ENCODE data around the gene MYLIP. TPM values are rescaled to one million over a fixed set of nuclear protein-coding genes. Genes with fewer than 3 reads are reported as not detected.

The MYLIP gene
- total and polyA plus RNA-seq, 2 experiments from 2014 or later = 26.7 to 33.8 TPM

DNA sequence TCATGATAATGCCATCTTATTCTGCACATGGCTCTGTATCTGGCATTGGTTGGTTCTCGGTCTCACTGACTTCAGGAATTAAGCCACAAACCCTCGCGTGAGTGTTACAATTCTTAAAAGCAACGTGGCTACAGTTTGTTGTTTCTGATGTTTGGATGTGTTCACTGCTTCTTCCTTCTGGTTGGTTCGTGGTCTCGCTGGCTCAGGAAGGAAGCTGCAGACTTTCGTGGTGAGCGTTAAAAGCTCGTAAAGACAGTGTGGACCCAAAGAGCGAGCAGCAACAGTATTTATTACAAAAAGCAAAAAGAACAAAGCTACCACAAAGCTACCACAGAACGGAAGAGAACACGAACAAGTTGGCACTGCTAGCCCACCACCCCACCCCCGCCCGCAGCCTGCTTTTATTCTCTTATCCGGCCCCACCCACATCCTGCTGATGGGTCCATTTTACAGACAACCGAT, 51.1 kb downstream of the MYLIP start:
- H2AFZ ChIP-seq = peak overlapping the region; percentile 82
- H3K36me3 ChIP-seq (ENCODE audit: insufficient read depth) = no peaks in the 10 kb centered on the region
- no peaks in the 10 kb centered on the region for H3K36me3 Mint-ChIP-seq (ENCODE audit: low read depth)
- no peaks in the 10 kb centered on the region for H4K20me1 ChIP-seq (replicated peaks; ENCODE audit: insufficient read depth)
- no peak overlapping the region for H3K27ac Mint-ChIP-seq
- H3K79me2 ChIP-seq (replicated peaks; ENCODE audit: insufficient read depth) = no peaks in the 10 kb centered on the region
- H3K4me3 Mint-ChIP-seq = no peak overlapping the region
- peaks cover 3% of the 10 kb centered on the region; the same call in 2 of the 3 replicates for H3K9me3 Mint-ChIP-seq
- H3K27me3 Mint-ChIP-seq (ENCODE audit: insufficient read depth, low read depth, poor library complexity) = no peaks in the 10 kb centered on the region
- DNase-seq (ENCODE audit: low spot score) (no peak), ATAC-seq (no peak)
- no peak for TF ChIP-seq ZNF114 (CRISPR knock-in tag; IDR thresholded peaks at IDR 0.05)
- TF ChIP-seq ZNF331 (CRISPR knock-in tag; IDR thresholded peaks at IDR 0.05; ENCODE audit: low read depth) = no peak
- TF ChIP-seq, protein P1, sequence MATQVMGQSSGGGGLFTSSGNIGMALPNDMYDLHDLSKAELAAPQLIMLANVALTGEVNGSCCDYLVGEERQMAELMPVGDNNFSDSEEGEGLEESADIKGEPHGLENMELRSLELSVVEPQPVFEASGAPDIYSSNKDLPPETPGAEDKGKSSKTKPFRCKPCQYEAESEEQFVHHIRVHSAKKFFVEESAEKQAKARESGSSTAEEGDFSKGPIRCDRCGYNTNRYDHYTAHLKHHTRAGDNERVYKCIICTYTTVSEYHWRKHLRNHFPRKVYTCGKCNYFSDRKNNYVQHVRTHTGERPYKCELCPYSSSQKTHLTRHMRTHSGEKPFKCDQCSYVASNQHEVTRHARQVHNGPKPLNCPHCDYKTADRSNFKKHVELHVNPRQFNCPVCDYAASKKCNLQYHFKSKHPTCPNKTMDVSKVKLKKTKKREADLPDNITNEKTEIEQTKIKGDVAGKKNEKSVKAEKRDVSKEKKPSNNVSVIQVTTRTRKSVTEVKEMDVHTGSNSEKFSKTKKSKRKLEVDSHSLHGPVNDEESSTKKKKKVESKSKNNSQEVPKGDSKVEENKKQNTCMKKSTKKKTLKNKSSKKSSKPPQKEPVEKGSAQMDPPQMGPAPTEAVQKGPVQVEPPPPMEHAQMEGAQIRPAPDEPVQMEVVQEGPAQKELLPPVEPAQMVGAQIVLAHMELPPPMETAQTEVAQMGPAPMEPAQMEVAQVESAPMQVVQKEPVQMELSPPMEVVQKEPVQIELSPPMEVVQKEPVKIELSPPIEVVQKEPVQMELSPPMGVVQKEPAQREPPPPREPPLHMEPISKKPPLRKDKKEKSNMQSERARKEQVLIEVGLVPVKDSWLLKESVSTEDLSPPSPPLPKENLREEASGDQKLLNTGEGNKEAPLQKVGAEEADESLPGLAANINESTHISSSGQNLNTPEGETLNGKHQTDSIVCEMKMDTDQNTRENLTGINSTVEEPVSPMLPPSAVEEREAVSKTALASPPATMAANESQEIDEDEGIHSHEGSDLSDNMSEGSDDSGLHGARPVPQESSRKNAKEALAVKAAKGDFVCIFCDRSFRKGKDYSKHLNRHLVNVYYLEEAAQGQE (IDR thresholded peaks at IDR 0.05; ENCODE audit: unreplicated experiment) = no peak
- TF ChIP-seq CREB1 (CRISPR knock-in tag; IDR thresholded peaks at IDR 0.05; ENCODE audit: low read depth) = no peak
- TF ChIP-seq STAT1 (IDR thresholded peaks at IDR 0.05; ENCODE audit: unreplicated experiment) = no peak
- TF ChIP-seq, protein P2, sequence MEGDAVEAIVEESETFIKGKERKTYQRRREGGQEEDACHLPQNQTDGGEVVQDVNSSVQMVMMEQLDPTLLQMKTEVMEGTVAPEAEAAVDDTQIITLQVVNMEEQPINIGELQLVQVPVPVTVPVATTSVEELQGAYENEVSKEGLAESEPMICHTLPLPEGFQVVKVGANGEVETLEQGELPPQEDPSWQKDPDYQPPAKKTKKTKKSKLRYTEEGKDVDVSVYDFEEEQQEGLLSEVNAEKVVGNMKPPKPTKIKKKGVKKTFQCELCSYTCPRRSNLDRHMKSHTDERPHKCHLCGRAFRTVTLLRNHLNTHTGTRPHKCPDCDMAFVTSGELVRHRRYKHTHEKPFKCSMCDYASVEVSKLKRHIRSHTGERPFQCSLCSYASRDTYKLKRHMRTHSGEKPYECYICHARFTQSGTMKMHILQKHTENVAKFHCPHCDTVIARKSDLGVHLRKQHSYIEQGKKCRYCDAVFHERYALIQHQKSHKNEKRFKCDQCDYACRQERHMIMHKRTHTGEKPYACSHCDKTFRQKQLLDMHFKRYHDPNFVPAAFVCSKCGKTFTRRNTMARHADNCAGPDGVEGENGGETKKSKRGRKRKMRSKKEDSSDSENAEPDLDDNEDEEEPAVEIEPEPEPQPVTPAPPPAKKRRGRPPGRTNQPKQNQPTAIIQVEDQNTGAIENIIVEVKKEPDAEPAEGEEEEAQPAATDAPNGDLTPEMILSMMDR (conservative IDR thresholded peaks at IDR 0.05; ENCODE audit: low read depth in 2 of 2) = no peak
- no peak for TF ChIP-seq JUNB (IDR thresholded peaks at IDR 0.05; ENCODE audit: unreplicated experiment)
- TF ChIP-seq, protein P3, sequence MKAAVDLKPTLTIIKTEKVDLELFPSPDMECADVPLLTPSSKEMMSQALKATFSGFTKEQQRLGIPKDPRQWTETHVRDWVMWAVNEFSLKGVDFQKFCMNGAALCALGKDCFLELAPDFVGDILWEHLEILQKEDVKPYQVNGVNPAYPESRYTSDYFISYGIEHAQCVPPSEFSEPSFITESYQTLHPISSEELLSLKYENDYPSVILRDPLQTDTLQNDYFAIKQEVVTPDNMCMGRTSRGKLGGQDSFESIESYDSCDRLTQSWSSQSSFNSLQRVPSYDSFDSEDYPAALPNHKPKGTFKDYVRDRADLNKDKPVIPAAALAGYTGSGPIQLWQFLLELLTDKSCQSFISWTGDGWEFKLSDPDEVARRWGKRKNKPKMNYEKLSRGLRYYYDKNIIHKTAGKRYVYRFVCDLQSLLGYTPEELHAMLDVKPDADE (IDR thresholded peaks at IDR 0.05) = no peak
- no peak for TF ChIP-seq EZH2 (IDR thresholded peaks at IDR 0.05; ENCODE audit: low read depth, unreplicated experiment)
- H3K9me2 ChIP-seq (ENCODE audit: insufficient read depth) = no peaks in the 10 kb centered on the region
- no peaks in the 10 kb centered on the region for H3K27me3 ChIP-seq (ENCODE audit: insufficient read depth)
- no peak overlapping the region for H3K27ac ChIP-seq (ENCODE audit: low read depth)
- no peaks in the 10 kb centered on the region for H3F3A ChIP-seq (replicated peaks; ENCODE audit: low read depth)
- no peak overlapping the region for H3K4me3 ChIP-seq
- no peak overlapping the region for H3K4me2 ChIP-seq
- peaks cover 6% of the 10 kb centered on the region for H3K4me1 Mint-ChIP-seq
- 0 out of 2 replicates have a peak, but pooled peaks cover 3% of the 10 kb centered on the region for H3K4me1 ChIP-seq (ENCODE audit: insufficient read depth)
